HUES6 (cell line): ENCODE measurements around the gene OR1N1.
A peak's percentile ranks its signal among the peaks of the same experiment; 100 is the strongest.
"Not testable (repeated sequence)": the region's sequence is repeated elsewhere in the genome, so short reads cannot be mapped to it uniquely, and the experiment has no call there.

Experiments
- H3K27ac ChIP-seq: 2 replicates; pipeline ENCODE4 v1.7.0; 2013; ENCODE audit warnings: low read depth, mild to moderate bottlenecking, low read length, inconsistent platforms
- H3K27me3 ChIP-seq: 2 replicates; pipeline ENCODE4 v1.6.1; 2013; ENCODE audit warnings: low read length; ENCODE audit not compliant: control insufficient read depth, insufficient read depth
- H3K36me3 ChIP-seq: 2 replicates; pipeline ENCODE4 v1.6.1; 2013; ENCODE audit warnings: low read length; ENCODE audit not compliant: control insufficient read depth, insufficient read depth
- H3K4me1 ChIP-seq: 2 replicates; pipeline ENCODE4 v1.6.1; 2013; ENCODE audit warnings: low read length; ENCODE audit not compliant: control insufficient read depth, insufficient read depth
- H3K4me3 ChIP-seq: 2 replicates; pipeline ENCODE4 v1.5.1; 2013; ENCODE audit warnings: low read depth, low read length
- H3K9ac ChIP-seq: one replicate; pipeline ENCODE4 v1.6.1; 2013; ENCODE audit warnings: mild to moderate bottlenecking, low read length
- H3K9me3 ChIP-seq: 2 replicates; pipeline ENCODE4 v1.6.1; 2013; ENCODE audit warnings: low read depth, low read length; ENCODE audit not compliant: control insufficient read depth, insufficient read depth

OR1N1 gene

GRCh38 chr9:122527193-122527592 is at the start of gene OR1N1:
TSS of gene OR1N1 (minus strand) at chr9:122527293. CDS start at chr9:122527293, 0 bp downstream.
- H3K27me3 ChIP-seq, result peaks cover 50% of the 10 kb centered on the region
- H3K9ac ChIP-seq, result no peak within 1 kb of the TSS
- peaks cover 5% of the 10 kb centered on the region; the same call in 1 of the 2 replicates for H3K9me3 ChIP-seq
- H3K4me3 ChIP-seq, result no peak within 1 kb of the TSS
- no peak within 1 kb of the TSS for H3K27ac ChIP-seq
- H3K4me1 ChIP-seq, result no peaks in the 10 kb centered on the region
- H3K36me3 ChIP-seq, result no peaks in the 10 kb centered on the region

- Histone ChIP-seq H3K9me3 (peaks cover 2% of the 10 kb centered on the region; the same call in 1 of the 2 replicates), H3K27me3 (peaks cover 3% of the 10 kb centered on the region; the same call in 1 of the 2 replicates), H3K36me3 (no peaks in the 10 kb centered on the region), H3K4me1 (no peaks in the 10 kb centered on the region), H3K9ac (no peak overlapping the region), H3K27ac (no peak overlapping the region), H3K4me3 (no peak overlapping the region)
These were observed 45.4 kb upstream of the OR1N1 start for GRCh38 chr9:122572456-122572855.

- H3K27me3 ChIP-seq, result peaks cover 3% of the 10 kb centered on the region; the same call in 1 of the 2 replicates
- H3K9me3 ChIP-seq, result peaks cover 4% of the 10 kb centered on the region; the same call in 1 of the 2 replicates
- H3K4me1 ChIP-seq, result no peaks in the 10 kb centered on the region
- H3K36me3 ChIP-seq, result no peaks in the 10 kb centered on the region
- H3K27ac ChIP-seq, result no peak overlapping the region
- no peak overlapping the region for H3K4me3 ChIP-seq
- no peak overlapping the region for H3K9ac ChIP-seq
These were observed 40.8 kb upstream of the OR1N1 start for GRCh38 chr9:122567901-122568300.

- Histone ChIP-seq H3K36me3 (no peaks in the 10 kb centered on the region), H3K27me3 (peaks cover 12% of the 10 kb centered on the region), H3K27ac (no peak overlapping the region), H3K4me3 (peak overlapping the region; percentile 26; the same call in 1 of the 2 replicates), H3K9ac (no peak overlapping the region), H3K9me3 (peaks cover 3% of the 10 kb centered on the region; the same call in 1 of the 2 replicates), H3K4me1 (peaks cover 10% of the 10 kb centered on the region)
These were observed 35.2 kb upstream of the OR1N1 start for GRCh38 chr9:122562134-122562760.

- Histone ChIP-seq H3K9me3 (0 out of 2 replicates have a peak, but pooled peaks cover 3% of the 10 kb centered on the region), H3K9ac (no peak overlapping the region), H3K4me1 (peaks cover 10% of the 10 kb centered on the region), H3K36me3 (no peaks in the 10 kb centered on the region), H3K27ac (no peak overlapping the region), H3K27me3 (peaks cover 12% of the 10 kb centered on the region), H3K4me3 (no peak overlapping the region)
These were observed 34.4 kb upstream of the OR1N1 start for GRCh38 chr9:122561446-122561845.

GRCh38 chr9:122552812-122553211 is 25.7 kb upstream of the OR1N1 start, which contains the start of gene OR1N2:
TSS of gene OR1N2 (plus strand) at chr9:122553112. CDS start at chr9:122553212, 100 bp downstream.
- no peak within 1 kb of the TSS for H3K9ac ChIP-seq
- no peaks in the 10 kb centered on the region for H3K36me3 ChIP-seq
- H3K9me3 ChIP-seq, result no peaks in the 10 kb centered on the region; the same call in 1 of the 2 replicates
- H3K4me1 ChIP-seq, result no peaks in the 10 kb centered on the region
- H3K27me3 ChIP-seq, result peaks cover 21% of the 10 kb centered on the region; the same call in 1 of the 2 replicates
- no peak within 1 kb of the TSS for H3K27ac ChIP-seq
- H3K4me3 ChIP-seq, result no peak within 1 kb of the TSS

GRCh38 chr9:122551371-122551770 is 24.3 kb upstream of the OR1N1 start:
- H3K36me3 ChIP-seq, result no peaks in the 10 kb centered on the region
- no peaks in the 10 kb centered on the region; the same call in 1 of the 2 replicates for H3K9me3 ChIP-seq
- H3K27ac ChIP-seq, result no peak overlapping the region
- H3K9ac ChIP-seq, result no peak overlapping the region
- H3K4me3 ChIP-seq, result no peak overlapping the region
- H3K27me3 ChIP-seq, result peaks cover 21% of the 10 kb centered on the region; the same call in 1 of the 2 replicates
- H3K4me1 ChIP-seq, result no peaks in the 10 kb centered on the region

- no peak overlapping the region for H3K9ac ChIP-seq
- H3K9me3 ChIP-seq, result no peaks in the 10 kb centered on the region
- no peaks in the 10 kb centered on the region for H3K27me3 ChIP-seq
- no peak overlapping the region for H3K27ac ChIP-seq
- H3K4me3 ChIP-seq, result no peak overlapping the region
- no peaks in the 10 kb centered on the region for H3K36me3 ChIP-seq
- H3K4me1 ChIP-seq, result no peaks in the 10 kb centered on the region
These were observed 19.1 kb upstream of the OR1N1 start for GRCh38 chr9:122546196-122546595.

GRCh38 chr9:122538757-122539156 is 11.7 kb upstream of the OR1N1 start:
- Histone ChIP-seq H3K27me3 (no peaks in the 10 kb centered on the region), H3K9me3 (peaks cover 5% of the 10 kb centered on the region; the same call in 1 of the 2 replicates), H3K4me3 (no peak overlapping the region), H3K9ac (no peak overlapping the region), H3K36me3 (no peaks in the 10 kb centered on the region), H3K27ac (no peak overlapping the region), H3K4me1 (no peaks in the 10 kb centered on the region)

GRCh38 chr9:122537066-122537465 is 10.0 kb upstream of the OR1N1 start:
- not testable (repeated sequence) for H3K9me3 ChIP-seq, H3K27ac ChIP-seq, H3K4me1 ChIP-seq, H3K27me3 ChIP-seq, H3K4me3 ChIP-seq, H3K36me3 ChIP-seq, H3K9ac ChIP-seq

GRCh38 chr9:122536134-122536533 is 9.0 kb upstream of the OR1N1 start:
- no peaks in the 10 kb centered on the region for H3K27me3 ChIP-seq
- H3K9ac ChIP-seq, result no peak overlapping the region
- H3K4me1 ChIP-seq, result no peaks in the 10 kb centered on the region
- peaks cover 5% of the 10 kb centered on the region; the same call in 1 of the 2 replicates for H3K9me3 ChIP-seq
- no peaks in the 10 kb centered on the region for H3K36me3 ChIP-seq
- no peak overlapping the region for H3K27ac ChIP-seq
- no peak overlapping the region for H3K4me3 ChIP-seq
